HepG2 (cell line): ENCODE results near the gene SOWAHD. TPM values are rescaled to one million over a fixed set of nuclear protein-coding genes. Genes with fewer than 3 reads are reported as not detected.
A peak's percentile ranks its signal among the peaks of the same experiment; 100 is the strongest.

Experiments
- ATAC-seq: fragments of 200-7000 bp; cut with Tn5 transposase; 3 replicates; pipeline ENCODE4 v1.9.1; 2020; ENCODE audit warnings: mild to moderate bottlenecking, moderate library complexity
- BruUV-seq: library from RNA; stranded (reverse); fragments of 400-500 nt; replicated peaks from 2 replicates; lab custom pipeline; 2021; lab: Mats Ljungman, UMichigan
- CTCF ChIA-PET: fragments of 300-600 bp; formaldehyde crosslinking; extraction: SDS; loops from one replicate; lab custom pipeline; 2021; ENCODE audit warnings: low total read pairs, inconsistent platforms, low intra/inter-chr PET ratio; lab: Yijun Ruan, JAX
- POLR2A ChIA-PET: fragments of 350-600 bp; sonication (Branson Sonifier 250); formaldehyde crosslinking; loops from one replicate; lab custom pipeline; 2020; ENCODE audit warnings: antibody characterized with exemption, inconsistent platforms; lab: Yijun Ruan, JAX
- DNase-seq: peaks from one replicate; pipeline ENCODE4 v3.0.0-alpha.2; 2015; ENCODE audit warnings: low spot score
- FAIRE-seq: peaks from 3 replicates; lab custom pipeline; 2011; peaks lifted over from hg19 to GRCh38; lab: Jason Lieb, UNC
- H2AFZ ChIP-seq: one replicate; pipeline ENCODE4 v1.6.1; 2011; ENCODE audit warnings: low read length, inconsistent platforms
- H3K27ac ChIP-seq: fragments of 300-600 bp; 3 replicates; pipeline ENCODE4 v1.8.0; 2011; ENCODE audit warnings: mixed run types, mild to moderate bottlenecking, mixed read lengths, low read length, inconsistent platforms; ENCODE audit not compliant: insufficient read depth; ENCODE audit errors: extremely low read length
- H3K27me3 ChIP-seq, 2 experiments: fragments of 200-600 bp in 1 of 2; 2 replicates in 1 of 2; 3 replicates in 1 of 2; pipeline versions ENCODE4 v1.6.0 to v1.8.0; 2011; ENCODE audit warnings: low read length in 2 of 2, mild to moderate bottlenecking in 2 of 2, moderate library complexity in 2 of 2, inconsistent platforms in 1 of 2; ENCODE audit not compliant: insufficient read depth in 2 of 2, control insufficient read depth in 1 of 2
- H3K36me3 ChIP-seq, 2 experiments: fragments of 200-600 bp in 1 of 2; replicated peaks in 1 of 2; 2 replicates in 1 of 2; 3 replicates in 1 of 2; pipeline versions ENCODE4 v1.5.1 to v1.8.0; 2011; ENCODE audit warnings: low read length in 2 of 2, inconsistent platforms in 1 of 2; ENCODE audit not compliant: insufficient read depth in 2 of 2, control insufficient read depth in 1 of 2
- H3K4me1 ChIP-seq: 2 replicates; pipeline ENCODE4 v1.5.1; 2012; ENCODE audit warnings: low read length, inconsistent platforms; ENCODE audit not compliant: insufficient read depth
- H3K4me2 ChIP-seq: 2 replicates; pipeline ENCODE4 v1.6.0; 2011; ENCODE audit warnings: low read depth, low read length, inconsistent platforms
- H3K4me3 ChIP-seq, 3 experiments: fragments of 200-600 bp in 1 of 3; sonication (generic), shearing (Covaris generic) in 1 of 3; replicated peaks in 1 of 3; 2 replicates each; pipeline ENCODE4 v1.5.1; 2011 to 2016; ENCODE audit warnings: low read length in 3 of 3, inconsistent platforms in 2 of 3, low read depth in 2 of 3, mild to moderate bottlenecking in 2 of 3, control low read depth in 1 of 3, mixed read lengths in 1 of 3; ENCODE audit not compliant: insufficient read depth in 1 of 3
- H3K79me2 ChIP-seq: one replicate; pipeline ENCODE4 v1.6.1; 2011; ENCODE audit warnings: low read length, inconsistent platforms; ENCODE audit not compliant: insufficient read depth
- H3K9ac ChIP-seq: 2 replicates; pipeline ENCODE4 v1.6.0; 2011; ENCODE audit warnings: mild to moderate bottlenecking, low read depth, low read length, inconsistent platforms; ENCODE audit not compliant: insufficient read depth
- H3K9me3 ChIP-seq: 2 replicates; pipeline ENCODE4 v1.5.1; 2012; ENCODE audit warnings: mild to moderate bottlenecking, low read length
- H4K20me1 ChIP-seq: 2 replicates; pipeline ENCODE4 v1.6.0; 2011; ENCODE audit warnings: inconsistent platforms, mild to moderate bottlenecking, low read length, moderate library complexity; ENCODE audit not compliant: insufficient read depth
- CBFB ChIP-seq: sonication (generic); formaldehyde crosslinking; IDR thresholded peaks from 2 replicates; pipeline ENCODE4 v1.4.0; 2020; ENCODE audit warnings: missing genetic modification reagents
- CENPT ChIP-seq: sonication (generic); formaldehyde crosslinking; IDR thresholded peaks from 2 replicates; pipeline ENCODE4 v1.8.0; 2022; ENCODE audit warnings: low read depth, mild to moderate bottlenecking, moderate library complexity, missing genetic modification reagents
- GTF2F1 ChIP-seq: fragments of 150-350 bp; IDR thresholded peaks from 2 replicates; pipeline ENCODE4 v1.6.1; 2014; ENCODE audit warnings: low read length
- HDAC2 ChIP-seq: sonication (generic); formaldehyde crosslinking; IDR thresholded peaks from 2 replicates; pipeline ENCODE4 v1.4.0; 2020; ENCODE audit warnings: missing genetic modification reagents
- HNRNPL ChIP-seq: fragments of 200-400 bp; formaldehyde crosslinking; IDR thresholded peaks from 2 replicates; pipeline ENCODE4 v1.6.1; 2017; ENCODE audit warnings: mild to moderate bottlenecking, low read depth, low read length
- RBM22 ChIP-seq: fragments of 200-400 bp; formaldehyde crosslinking; optimal IDR thresholded peaks from 2 replicates; pipeline ENCODE3; 2017; ENCODE audit warnings: mild to moderate bottlenecking, low read length, moderate library complexity
- SMC3 ChIP-seq: IDR thresholded peaks from 2 replicates; pipeline ENCODE4 v1.6.1; 2011; ENCODE audit warnings: low read length, improper control_type of control experiment
- STAG1 ChIP-seq: sonication (generic); formaldehyde crosslinking; IDR thresholded peaks from 2 replicates; pipeline ENCODE4 v1.4.0; 2020; ENCODE audit warnings: missing genetic modification reagents
- XRCC5 ChIP-seq: fragments of 200-400 bp; formaldehyde crosslinking; optimal IDR thresholded peaks from 2 replicates; pipeline ENCODE3; 2017; ENCODE audit warnings: mild to moderate bottlenecking, low read length
- ZEB1 ChIP-seq: IDR thresholded peaks from 2 replicates; pipeline ENCODE4 v1.6.1; 2012; ENCODE audit warnings: mild to moderate bottlenecking, low read depth, inconsistent platforms; ENCODE audit not compliant: insufficient replicate concordance
- ZFYVE20 ChIP-seq: sonication (generic); formaldehyde crosslinking; IDR thresholded peaks from 2 replicates; pipeline ENCODE4 v1.8.0; 2023; ENCODE audit warnings: low read depth, mild to moderate bottlenecking, moderate library complexity, missing genetic modification reagents, borderline replicate concordance
- ZNF446 ChIP-seq: sonication (generic); formaldehyde crosslinking; IDR thresholded peaks from 2 replicates; pipeline ENCODE4 v1.5.0; 2020; ENCODE audit warnings: mild to moderate bottlenecking, missing genetic modification reagents
- ZNF614 ChIP-seq: IDR thresholded peaks from 2 replicates; pipeline ENCODE4 v1.6.1; 2018; ENCODE audit warnings: missing biosample characterization, missing genetic modification reagents, inconsistent platforms, borderline replicate concordance
- ZNF629 ChIP-seq: sonication (generic); formaldehyde crosslinking; conservative IDR thresholded peaks from 2 replicates; pipeline ENCODE4 v1.5.0; 2020; ENCODE audit warnings: missing genetic modification reagents
- WGBS: methylation state at CpG from one replicate; pipeline ENCODE4 v1.1.6; 2017; ENCODE audit warnings: low lambda C conversion rate; 5-methylcytosine and 5-hydroxymethylcytosine counted together
- in situ Hi-C: cut with HindIII; loops from 2 replicates; pipeline ENCODE4 v1.10.0; 2017; ENCODE audit warnings: low pct_unique_long_range_greater_than_20kb; ENCODE audit not compliant: extremely low pct_ligation_motif_present
- intact Hi-C: fragments of 100-400 bp; cut with micrococcal nuclease; formaldehyde crosslinking; loops from one replicate; pipeline ENCODE4 v1.10.0; 2022; ENCODE audit not compliant: unreplicated experiment
- polyA plus RNA-seq, 8 experiments: library from polyadenylated mRNA; depleted of rRNA in 3 of 8; stranded (reverse) in 7 of 8; unstranded in 1 of 8; fragments of >200 nt; fragmentation: Illumina TruSeq in 4 of 8; extraction: Trizol in 4 of 8; gene quantifications; 2 replicates each; pipeline versions ENCODE4 v1.2.1 to v1.2.3, GENCODE V29; 2011 to 2016; ENCODE audit warnings: low read depth in 4 of 8, missing spikeins in 1 of 8, mixed read lengths in 1 of 8; ENCODE audit not compliant: insufficient read depth in 1 of 8
- total RNA-seq, 5 experiments: library from RNA; depleted of rRNA; stranded (reverse); fragments of >200 nt; fragmentation: Illumina TruSeq; extraction: Trizol; gene quantifications; 2 replicates each; pipeline ENCODE4 v1.2.3, GENCODE V29; 2016; ENCODE audit warnings: low read depth in 1 of 5
- TF ChIP-seq, protein P1 (sequence below): sonication (generic); formaldehyde crosslinking; IDR thresholded peaks from 2 replicates; pipeline ENCODE4 v1.5.0; 2020; ENCODE audit warnings: mild to moderate bottlenecking, missing genetic modification reagents, moderate library complexity
- TF ChIP-seq, protein P2 (sequence below): IDR thresholded peaks from 2 replicates; pipeline ENCODE4 v1.6.1; 2016; ENCODE audit warnings: low read depth, control low read depth

The SOWAHD gene
- total and polyA plus RNA-seq, 2 of the 13 experiments (the other 11 are each of a cell fraction or from before 2014, with no cell fraction given): 1.0 to 1.3 TPM

- POLR2A ChIA-PET: no interaction called here
These were observed 31.4 kb upstream of the SOWAHD start for GRCh38 chrX:119726900-119727555.

GRCh38 chrX:119728487-119728886, 29.9 kb upstream of the SOWAHD start:
- Histone ChIP-seq H3K9ac (no peak overlapping the region), H3K4me3 (no peak overlapping the region), H3K27me3 (no peaks in the 10 kb centered on the region), H3K4me1 (no peaks in the 10 kb centered on the region), H3K27ac (no peak overlapping the region), H3K9me3 (no peaks in the 10 kb centered on the region), H3K4me2 (no peak overlapping the region; the same call in 1 of the 2 replicates), H4K20me1 (no peaks in the 10 kb centered on the region), H3K79me2 (no peaks in the 10 kb centered on the region), H2AFZ (no peak overlapping the region), H3K36me3 (no peaks in the 10 kb centered on the region)
- TF ChIP-seq ZNF614 (no peak), XRCC5 (peak; percentile 49), SMC3 (peak; percentile 32; the same call in 1 of the 2 replicates), ZNF629 (CRISPR knock-in tag) (peak; percentile 73), CENPT (CRISPR knock-in tag) (no peak), ZNF446 (CRISPR knock-in tag) (no peak), HNRNPL (no peak), STAG1 (CRISPR knock-in tag) (0 out of 2 replicates have a peak, but pooled peaks have one; percentile 34), RBM22 (no peak)
- TF ChIP-seq, protein P1, sequence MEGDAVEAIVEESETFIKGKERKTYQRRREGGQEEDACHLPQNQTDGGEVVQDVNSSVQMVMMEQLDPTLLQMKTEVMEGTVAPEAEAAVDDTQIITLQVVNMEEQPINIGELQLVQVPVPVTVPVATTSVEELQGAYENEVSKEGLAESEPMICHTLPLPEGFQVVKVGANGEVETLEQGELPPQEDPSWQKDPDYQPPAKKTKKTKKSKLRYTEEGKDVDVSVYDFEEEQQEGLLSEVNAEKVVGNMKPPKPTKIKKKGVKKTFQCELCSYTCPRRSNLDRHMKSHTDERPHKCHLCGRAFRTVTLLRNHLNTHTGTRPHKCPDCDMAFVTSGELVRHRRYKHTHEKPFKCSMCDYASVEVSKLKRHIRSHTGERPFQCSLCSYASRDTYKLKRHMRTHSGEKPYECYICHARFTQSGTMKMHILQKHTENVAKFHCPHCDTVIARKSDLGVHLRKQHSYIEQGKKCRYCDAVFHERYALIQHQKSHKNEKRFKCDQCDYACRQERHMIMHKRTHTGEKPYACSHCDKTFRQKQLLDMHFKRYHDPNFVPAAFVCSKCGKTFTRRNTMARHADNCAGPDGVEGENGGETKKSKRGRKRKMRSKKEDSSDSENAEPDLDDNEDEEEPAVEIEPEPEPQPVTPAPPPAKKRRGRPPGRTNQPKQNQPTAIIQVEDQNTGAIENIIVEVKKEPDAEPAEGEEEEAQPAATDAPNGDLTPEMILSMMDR (CRISPR knock-in tag): peak; percentile 61
- TF ChIP-seq, protein P2, sequence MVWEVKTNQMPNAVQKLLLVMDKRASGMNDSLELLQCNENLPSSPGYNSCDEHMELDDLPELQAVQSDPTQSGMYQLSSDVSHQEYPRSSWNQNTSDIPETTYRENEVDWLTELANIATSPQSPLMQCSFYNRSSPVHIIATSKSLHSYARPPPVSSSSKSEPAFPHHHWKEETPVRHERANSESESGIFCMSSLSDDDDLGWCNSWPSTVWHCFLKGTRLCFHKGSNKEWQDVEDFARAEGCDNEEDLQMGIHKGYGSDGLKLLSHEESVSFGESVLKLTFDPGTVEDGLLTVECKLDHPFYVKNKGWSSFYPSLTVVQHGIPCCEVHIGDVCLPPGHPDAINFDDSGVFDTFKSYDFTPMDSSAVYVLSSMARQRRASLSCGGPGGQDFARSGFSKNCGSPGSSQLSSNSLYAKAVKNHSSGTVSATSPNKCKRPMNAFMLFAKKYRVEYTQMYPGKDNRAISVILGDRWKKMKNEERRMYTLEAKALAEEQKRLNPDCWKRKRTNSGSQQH: no peak
- CTCF ChIA-PET: interaction anchor here (0.8 to 0.9 kb wide), 3 partner anchors 51 to 213 kb away, joined by 3 read pairs; no protein-coding TSS in a partner anchor
- POLR2A ChIA-PET: interaction anchor here (1.2 kb wide), 1 partner anchor 63 kb away, joined by 5 read pairs; the partner anchor contains the start of gene RPL39
- peak; percentile 28 for DNase-seq
- intact Hi-C loops (loop anchor here (2.0 kb wide), 1 partner anchor 50 kb away; no protein-coding TSS in a partner anchor), in situ Hi-C loops (loop anchor here (25.0 kb wide), 1 partner anchor 216 kb away; no protein-coding TSS in a partner anchor)
- BruUV-seq: no TSS peak
- peak; percentile 69 for FAIRE-seq
- WGBS: 0% methylated on average over 2 of the region's 5 CpGs
- peak; percentile 93 for ATAC-seq

More at GRCh38 chrX:119726900-119727555, 31.4 kb upstream of the SOWAHD start:
- BruUV-seq: no TSS peak
- H3K27me3 ChIP-seq: no peaks in the 10 kb centered on the region
- no peaks in the 10 kb centered on the region for H3K36me3 ChIP-seq
- H3K27ac ChIP-seq: no peak overlapping the region
- 19% methylated on average over 4 of the region's 7 CpGs for WGBS
- in situ Hi-C loops: loop anchor here (25.0 kb wide), 1 partner anchor 215 kb away; no protein-coding TSS in a partner anchor
- H3K4me3 ChIP-seq: peak overlapping the region in 1 of 3 experiments; percentile 16; a peak in 1 of 6 replicates
- intact Hi-C loops: no loop called here
- ATAC-seq (no peak; the same call in 2 of the 3 replicates), DNase-seq (no peak), FAIRE-seq (no peak)
- no peaks in the 10 kb centered on the region for H4K20me1 ChIP-seq
- CTCF ChIA-PET: no interaction called here
- no peaks in the 10 kb centered on the region for H3K4me1 ChIP-seq
- TF ChIP-seq HDAC2 (CRISPR knock-in tag) (no peak), ZFYVE20 (CRISPR knock-in tag) (no peak), GTF2F1 (no peak), CBFB (CRISPR knock-in tag) (no peak), ZEB1 (no peak)
- H2AFZ ChIP-seq: peak overlapping the region; percentile 42
- H3K9me3 ChIP-seq: no peaks in the 10 kb centered on the region
- H3K4me2 ChIP-seq: peak overlapping the region; percentile 49
- no peak overlapping the region for H3K9ac ChIP-seq
- no peaks in the 10 kb centered on the region for H3K79me2 ChIP-seq
